RCC 7860 (cell line): Measurements from ENCODE around the gene SNRNP25.
"Not testable (repeated sequence)": the region's sequence is repeated elsewhere in the genome, so short reads cannot be mapped to it uniquely, and the experiment has no call there.

Experiments
- DNase-seq: peaks from one replicate; pipeline ENCODE4 v3.0.0-alpha.2; 2015; ENCODE audit warnings: low spot score
- FAIRE-seq: peaks from 2 replicates; lab custom pipeline; 2012; peaks lifted over from hg19 to GRCh38; lab: Jason Lieb, UNC

The SNRNP25 gene

DNA sequence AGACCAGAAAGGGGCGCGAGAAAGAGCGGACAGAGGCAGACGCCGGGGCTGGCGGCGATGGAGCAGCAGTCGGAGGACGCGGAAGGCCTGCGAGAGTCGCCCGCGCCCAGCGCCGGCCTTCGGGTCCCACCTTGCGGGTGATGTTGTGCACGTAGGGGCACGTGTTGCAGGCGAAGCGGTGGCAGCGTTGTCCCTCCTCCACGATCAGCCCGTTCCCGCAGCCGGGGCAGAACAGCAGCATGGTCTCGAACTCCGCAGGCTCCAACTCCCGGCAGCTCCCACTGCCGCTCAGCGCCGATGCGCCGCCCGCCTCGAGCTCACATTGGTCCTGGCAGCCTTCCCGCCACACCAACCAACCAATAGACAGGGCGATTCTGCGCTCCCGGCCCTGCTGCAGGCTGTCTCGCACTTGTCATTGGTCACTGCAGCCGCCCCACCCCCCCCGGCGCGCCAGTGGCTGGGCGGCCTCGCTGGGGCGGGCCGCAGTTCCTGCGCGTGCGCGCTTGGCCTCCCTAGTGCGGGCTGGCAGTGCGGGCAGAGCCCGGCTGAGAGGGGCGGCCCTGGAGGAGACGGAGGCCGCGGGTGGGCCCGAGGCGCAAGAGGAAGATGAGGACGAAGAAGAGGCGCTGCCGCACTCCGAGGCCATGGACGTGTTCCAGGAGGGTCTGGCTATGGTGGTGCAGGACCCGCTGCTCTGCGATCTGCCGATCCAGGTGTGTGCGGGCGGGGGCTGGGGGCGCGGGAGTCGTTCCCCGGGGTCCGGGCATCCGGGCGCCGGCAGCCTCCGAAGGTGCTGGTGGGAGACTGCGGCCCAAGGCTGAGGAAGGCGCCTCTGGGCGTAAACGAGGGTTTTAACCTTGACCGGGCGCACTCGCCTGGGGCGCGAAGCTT is at the start of gene SNRNP25, which contains the start of gene POLR3K:
TSS of gene SNRNP25 (plus strand) at position 483 of the 891 bp plus-strand sequence. CDS start at position 672, 189 bp downstream.
TSS of gene POLR3K (minus strand) at position 263 of the 891 bp plus-strand sequence. CDS start at position 241, 22 bp downstream.
- DNase-seq = peak; percentile 96
- peak; percentile 47 for FAIRE-seq

DNA sequence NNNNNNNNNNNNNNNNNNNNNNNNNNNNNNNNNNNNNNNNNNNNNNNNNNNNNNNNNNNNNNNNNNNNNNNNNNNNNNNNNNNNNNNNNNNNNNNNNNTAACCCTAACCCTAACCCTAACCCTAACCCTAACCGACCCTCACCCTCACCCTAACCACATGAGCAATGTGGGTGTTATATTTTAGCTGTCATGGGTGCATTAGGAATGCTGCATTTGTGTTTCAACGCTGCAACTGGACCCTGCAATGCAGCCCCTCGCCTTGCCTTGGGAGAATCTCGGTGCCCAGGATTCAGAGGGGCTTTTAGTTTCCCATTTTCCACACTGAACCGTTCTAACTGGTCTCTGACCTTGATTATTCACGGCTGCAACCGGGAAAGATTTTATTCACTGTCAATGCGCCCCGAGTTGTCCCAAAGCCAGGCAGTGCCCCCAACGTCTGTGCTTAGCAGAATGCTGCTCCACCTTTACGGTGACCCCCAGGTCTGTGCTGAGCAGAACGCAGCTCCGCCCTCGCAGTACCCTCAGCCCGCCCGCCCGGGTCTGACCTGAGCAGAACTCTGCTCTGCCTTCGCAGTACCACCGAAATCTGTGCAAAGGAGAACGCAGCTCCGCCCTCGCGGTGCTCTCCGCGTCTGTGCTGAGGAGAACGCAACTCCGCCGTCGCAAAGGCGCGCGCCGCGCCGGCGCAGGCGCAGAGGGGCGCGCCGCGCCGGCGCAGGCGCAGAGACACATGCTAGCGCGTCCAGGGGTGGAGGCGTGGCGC is 43.5 kb upstream of the SNRNP25 start:
- no peak for DNase-seq
- no peak for FAIRE-seq

DNA sequence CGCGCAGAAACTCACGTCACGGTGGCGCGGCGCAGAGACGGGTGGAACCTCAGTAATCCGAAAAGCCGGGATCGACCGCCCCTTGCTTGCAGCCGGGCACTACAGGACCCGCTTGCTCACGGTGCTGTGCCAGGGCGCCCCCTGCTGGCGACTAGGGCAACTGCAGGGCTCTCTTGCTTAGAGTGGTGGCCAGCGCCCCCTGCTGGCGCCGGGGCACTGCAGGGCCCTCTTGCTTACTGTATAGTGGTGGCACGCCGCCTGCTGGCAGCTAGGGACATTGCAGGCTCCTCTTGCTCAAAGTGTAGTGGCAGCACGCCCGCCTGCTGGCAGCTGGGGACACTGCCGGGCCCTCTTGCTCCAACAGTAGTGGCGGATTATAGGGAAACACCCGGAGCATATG is 42.9 kb upstream of the SNRNP25 start:
- not testable (repeated sequence) for FAIRE-seq, DNase-seq

DNA sequence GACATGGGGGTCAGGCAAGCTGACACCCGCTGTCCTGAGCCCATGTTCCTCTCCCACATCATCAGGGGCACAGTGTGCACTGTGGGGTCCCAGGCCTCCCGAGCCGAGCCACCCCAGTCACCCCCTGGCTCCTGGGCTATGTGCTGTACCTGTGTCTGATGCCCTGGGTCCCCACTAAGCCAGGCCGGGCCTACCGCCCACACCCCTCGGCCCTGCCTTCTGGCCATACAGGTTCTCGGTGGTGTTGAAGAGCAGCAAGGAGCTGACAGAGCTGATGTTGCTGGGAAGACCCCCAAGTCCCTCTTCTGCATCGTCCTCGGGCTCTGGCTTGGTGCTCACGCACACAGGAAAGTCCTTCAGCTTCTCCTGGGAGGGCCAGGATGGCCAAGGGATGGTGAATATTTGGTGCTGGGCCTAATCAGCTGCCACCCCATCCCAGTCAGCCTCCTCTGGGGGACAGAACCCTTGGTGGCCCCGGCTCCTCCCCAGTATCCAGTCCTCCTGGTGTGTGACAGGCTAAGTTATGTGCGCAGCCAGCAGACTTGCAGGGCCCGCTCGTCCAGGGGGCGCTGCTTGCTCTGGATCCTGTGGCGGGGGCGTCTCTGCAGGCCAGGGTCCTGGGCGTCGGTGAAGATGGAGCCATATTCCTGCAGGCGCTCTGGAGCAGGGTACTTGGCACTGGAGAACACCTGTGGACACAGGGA is 36.4 kb upstream of the SNRNP25 start:
- not testable (repeated sequence) for FAIRE-seq, DNase-seq

DNA sequence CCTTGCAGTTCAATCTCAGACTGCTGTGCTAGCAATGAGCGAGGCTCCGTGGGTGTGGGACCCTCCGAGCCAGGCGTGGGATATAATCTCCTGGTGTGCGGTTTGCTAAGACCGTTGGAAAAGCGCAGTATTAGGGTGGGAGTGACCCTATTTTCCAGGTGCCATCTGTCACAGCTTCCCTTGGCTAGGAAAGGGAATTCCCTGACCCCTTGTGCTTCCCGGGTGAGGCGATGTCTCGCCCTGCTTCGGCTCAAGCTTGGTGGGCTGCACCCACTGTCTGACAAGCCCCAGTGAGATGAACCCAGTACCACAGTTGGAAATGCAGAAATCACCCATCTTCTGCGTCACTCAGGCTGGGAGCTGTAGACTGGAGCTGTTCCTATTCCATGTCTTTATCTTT is 32.7 kb upstream of the SNRNP25 start:
- not testable (repeated sequence) for FAIRE-seq, DNase-seq

DNA sequence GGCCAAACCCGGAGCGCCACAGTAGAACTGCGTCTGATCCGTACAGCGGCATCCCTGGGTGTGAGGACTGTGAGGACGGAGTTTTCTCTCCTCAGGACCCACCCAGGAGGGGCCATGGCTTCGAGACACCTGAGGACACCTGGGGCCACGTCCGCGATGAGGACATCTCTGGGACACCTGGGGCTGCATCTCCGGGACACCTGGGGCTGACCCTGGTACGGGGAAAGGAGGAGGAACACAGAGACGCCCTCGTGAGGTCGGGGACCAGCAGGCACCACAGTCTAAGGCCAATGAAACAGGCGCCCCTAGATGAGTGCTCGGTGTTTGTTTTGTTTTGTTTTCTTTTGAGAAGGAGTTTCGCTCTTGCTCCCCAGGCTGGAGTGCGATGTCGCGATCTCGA is 29.5 kb upstream of the SNRNP25 start:
- not testable (repeated sequence) for FAIRE-seq, DNase-seq

DNA sequence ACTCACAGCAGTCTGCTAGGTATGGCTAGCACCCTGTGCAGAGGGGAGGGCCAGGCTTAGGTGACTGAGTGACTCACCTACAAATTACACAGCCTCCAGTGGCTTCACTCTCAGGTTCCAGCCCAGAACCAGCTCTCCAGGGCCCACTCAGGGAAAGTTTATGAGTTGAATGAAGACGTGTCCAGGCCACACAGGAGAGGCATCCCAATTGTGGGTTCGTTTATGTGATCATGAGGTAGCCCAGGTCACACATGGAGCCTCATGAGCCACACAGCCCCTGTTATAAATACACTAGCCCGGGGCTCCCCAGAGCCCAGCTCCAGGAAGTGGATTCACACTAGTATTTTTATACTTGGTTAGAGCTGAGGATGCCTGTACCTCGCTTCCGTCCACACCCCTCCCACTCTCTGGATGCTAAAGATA is 27.7 kb upstream of the SNRNP25 start:
- not testable (repeated sequence) for FAIRE-seq, DNase-seq

DNA sequence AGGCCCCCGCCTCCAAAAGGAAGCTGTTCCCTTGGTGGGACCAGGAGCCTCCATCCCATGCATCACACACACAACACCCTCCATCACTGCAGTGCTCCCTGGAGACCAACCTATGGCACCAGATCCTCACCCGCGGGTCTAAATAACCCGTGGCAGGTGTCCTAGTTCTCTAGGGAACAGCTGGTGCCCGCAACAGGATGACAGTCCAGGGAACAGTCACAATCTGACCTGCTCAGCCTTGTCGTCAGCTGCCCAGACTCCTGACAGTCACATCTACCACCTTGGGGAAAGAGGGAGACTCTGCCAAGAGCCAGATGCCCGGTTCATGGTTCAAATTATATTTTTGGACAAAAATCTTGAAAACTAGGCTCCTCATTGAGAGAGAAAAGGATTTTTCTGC is 23.0 kb upstream of the SNRNP25 start:
- not testable (repeated sequence) for DNase-seq, FAIRE-seq

DNA sequence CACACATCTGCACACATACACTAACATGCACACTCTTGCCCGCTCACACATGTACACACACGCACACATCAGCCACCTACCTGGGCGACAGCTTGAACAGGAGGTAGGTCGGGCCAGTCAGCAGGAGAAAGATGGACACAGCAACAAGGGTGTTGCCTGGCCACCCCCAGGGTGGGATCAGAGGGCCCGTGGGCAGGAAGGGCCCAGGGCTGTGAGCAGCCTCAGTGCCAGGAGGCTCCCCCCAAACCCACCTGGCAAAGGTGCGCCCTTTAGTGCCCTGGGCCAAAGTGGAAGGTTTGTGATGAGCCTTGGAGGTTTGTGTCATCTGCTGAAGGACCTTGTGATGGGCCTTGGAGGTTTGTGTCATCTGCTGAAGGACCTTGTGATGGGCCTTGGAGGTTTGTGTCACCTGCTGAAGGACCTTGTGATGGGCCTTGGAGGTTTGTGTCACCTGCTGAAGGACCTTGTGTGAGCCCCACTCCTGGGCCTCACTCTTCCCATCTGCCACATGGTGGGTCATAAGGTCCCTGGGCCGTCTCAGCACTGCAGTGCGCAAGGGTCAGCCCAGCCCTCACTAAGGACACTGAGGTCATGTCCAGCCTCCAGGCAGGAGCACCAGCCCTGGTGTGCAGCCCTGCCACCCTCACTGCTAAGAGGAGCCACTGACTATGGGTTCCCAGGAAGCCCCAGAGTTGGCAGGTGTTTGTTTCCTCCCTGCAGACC is 20.3 kb upstream of the SNRNP25 start:
- not testable (repeated sequence) for FAIRE-seq, DNase-seq

DNA sequence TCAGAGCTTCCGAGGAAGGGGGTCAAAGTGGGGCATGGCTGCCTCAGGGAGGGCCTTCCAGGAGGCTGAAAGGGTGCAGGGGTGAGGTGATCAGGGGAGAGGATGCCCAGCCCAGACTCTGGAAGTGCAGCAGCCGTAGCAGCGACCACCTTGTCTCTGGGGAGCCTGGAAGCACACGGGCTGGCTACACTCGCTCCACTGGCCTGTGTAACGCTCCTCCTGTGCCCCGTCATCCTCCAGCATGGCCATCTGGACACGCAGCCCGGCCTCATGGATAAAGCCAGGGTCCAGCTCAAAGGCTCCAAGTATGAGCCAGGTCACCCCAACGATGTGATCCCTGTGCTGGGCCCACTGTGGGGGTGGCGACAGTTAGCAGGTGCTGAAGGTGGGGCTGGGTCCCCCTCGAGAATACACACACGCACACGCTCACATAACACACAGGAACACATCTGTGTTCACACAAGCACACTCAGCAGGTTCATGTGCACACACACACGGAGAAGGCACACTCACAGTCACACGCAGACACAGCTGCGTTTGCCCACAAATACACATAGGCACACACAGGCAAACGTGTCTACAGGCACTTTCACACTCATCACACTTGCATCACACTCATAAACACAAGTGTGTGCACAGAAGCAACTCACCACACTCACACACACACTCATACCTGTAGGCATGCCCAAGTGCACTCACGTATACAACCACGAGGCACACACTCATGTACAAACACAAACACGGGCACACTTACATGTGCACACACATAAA is 19.6 kb upstream of the SNRNP25 start:
- FAIRE-seq = no peak

DNA sequence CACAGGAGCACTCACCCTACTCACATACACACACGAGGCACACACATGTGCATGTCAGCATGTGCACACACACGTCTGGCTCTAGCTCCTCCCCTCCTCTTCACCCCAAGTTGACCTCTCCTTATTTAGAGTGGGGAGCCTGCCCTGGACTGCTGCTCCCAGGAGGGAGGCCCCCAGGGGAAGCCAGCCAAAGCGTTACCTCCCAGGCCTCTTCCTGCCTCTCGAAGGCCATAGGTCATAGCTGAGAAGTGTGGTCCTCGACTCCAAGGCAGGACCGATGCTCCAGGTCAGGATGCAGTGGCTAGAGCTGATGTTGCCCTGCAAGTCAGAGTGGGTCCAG is 19.0 kb upstream of the SNRNP25 start:
- no peak for FAIRE-seq

More for the DNA sequence above, 19.6 kb upstream of the SNRNP25 start:
- no peak for DNase-seq

DNA sequence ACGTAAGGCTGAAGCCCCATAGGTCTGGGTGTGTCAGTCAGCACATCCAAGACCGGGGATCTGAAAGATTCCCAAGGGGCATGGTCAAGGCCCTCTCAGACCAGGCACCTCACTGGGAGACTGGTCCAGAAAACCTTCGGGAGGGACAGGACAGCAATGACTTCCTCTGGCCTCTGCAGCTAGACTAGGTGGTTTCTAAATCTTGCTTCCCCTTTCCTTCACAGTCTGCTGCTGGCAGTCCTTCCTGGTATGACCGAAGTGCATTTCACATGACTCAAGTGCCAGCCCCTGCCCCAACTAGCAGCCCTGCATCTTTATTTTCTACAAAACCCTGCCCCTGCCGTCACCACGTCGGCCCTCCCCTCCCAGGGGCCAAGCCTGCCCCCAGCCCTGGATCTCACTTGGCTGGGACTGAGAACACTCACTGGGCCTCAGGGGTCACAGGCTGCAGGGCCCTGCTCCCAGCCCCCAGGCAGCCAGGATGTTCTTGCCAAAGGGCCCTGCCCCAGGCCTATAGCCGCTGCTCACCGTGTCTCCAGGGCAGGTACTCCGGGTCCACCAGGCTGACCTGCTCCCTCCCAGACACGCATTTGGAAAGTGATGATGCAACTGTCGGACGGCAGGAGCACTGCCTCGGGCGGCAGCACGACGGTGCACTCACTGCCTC is 18.5 kb upstream of the SNRNP25 start:
- no peak for DNase-seq
- FAIRE-seq = no peak

More for the DNA sequence above, 19.0 kb upstream of the SNRNP25 start:
- no peak for DNase-seq

DNA sequence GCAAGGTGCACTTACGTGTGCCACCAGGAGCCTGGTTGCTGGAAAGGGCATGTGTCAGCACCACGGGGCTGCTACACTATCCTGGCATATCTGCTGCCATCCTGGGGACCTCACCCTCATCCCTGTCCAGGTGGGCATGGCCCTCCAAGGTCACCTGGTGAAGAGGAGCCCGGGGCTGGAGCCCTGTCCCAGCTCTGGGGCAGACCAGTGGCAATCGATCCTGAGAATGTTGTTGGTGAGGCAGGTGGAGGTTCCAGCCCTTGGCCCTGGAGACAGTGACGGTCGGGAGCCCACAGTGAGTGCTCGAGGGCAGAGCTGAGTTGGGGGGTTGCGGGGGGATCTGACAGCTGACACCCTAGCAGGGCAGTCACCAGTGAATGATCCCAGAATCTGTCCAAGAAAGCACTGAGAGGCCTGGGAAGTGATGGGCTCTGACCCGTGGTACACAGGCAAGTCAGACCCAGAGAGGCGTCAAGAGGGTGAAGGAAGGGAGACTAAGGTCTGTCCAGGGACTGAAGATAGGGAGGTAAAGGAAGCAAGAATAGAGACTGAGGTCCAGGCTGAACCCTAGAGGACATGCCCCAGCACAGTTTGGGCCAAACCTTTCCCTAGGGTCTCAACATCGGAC is 17.8 kb upstream of the SNRNP25 start:
- DNase-seq (no peak), FAIRE-seq (no peak)

DNA sequence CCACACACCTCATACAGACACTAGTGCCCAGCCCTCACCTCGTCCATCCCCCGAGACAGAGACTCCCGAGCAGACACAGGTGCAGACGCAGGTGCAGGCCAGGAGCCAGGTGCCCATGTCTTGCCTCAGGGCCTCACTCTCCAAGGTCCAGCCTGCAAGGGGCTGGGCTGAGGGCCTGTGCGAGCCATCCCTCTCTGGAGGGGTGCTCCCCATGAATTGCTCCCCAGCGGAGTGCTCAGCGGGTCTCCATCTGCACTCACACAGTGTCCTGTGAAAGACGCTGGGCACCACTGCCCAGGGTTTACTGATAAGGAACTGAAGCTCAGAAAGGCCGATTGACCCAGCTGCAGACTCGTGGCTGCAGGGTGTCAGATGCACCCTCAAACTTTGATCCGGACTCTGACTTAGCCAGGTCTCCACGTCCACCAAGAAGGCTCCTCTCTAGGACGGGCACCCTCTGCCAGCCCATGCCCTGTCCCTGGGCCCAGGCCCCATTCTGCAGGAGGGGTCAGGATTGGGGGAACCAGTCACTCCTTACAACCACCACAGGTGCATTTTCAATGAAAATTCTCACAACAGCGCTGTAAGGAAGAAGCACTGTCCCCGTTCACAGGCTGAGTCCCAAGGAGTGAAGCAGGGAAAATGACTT is 17.2 kb upstream of the SNRNP25 start:
- FAIRE-seq = no peak
- DNase-seq = no peak

DNA sequence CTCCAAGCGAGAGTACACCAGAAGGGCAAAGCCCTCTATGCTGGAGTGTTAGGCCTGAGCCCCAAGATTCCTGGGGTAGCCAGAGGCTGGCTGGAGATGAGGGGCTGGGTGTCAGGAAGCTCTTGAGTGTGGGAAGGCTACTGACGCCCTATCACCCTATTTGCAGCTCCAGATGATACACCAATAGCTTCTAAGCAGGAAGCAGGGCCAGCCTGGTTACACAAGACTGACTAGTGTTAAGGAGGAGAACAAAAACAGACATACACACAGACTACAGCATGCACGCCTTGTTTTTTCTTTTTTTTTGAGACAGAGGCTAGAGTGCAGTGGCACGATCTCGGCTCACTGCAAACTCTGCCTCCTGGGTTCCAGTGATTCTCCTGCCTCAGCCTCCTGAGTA is 16.1 kb upstream of the SNRNP25 start:
- DNase-seq (no peak), FAIRE-seq (no peak)

DNA sequence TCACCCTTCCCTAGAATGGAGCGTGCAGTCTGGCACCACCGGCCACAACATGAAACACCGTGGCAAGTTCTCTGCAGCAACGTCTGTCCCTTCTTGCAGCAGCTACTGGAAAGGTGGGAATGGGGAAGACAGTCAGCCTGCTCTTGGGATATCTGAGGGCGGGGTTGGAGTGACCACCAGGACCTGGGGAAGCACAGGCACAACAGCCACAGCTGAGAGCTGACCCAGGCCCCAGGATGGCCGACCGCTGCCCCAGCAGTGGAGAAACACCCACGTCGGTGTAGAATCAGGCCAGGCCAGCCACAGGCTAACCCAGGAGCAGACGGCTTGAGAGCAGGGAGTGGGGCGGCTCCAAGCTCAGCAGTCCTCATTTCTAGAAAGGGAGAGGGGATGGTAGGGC is 15.4 kb upstream of the SNRNP25 start:
- FAIRE-seq = not testable (repeated sequence)

DNA sequence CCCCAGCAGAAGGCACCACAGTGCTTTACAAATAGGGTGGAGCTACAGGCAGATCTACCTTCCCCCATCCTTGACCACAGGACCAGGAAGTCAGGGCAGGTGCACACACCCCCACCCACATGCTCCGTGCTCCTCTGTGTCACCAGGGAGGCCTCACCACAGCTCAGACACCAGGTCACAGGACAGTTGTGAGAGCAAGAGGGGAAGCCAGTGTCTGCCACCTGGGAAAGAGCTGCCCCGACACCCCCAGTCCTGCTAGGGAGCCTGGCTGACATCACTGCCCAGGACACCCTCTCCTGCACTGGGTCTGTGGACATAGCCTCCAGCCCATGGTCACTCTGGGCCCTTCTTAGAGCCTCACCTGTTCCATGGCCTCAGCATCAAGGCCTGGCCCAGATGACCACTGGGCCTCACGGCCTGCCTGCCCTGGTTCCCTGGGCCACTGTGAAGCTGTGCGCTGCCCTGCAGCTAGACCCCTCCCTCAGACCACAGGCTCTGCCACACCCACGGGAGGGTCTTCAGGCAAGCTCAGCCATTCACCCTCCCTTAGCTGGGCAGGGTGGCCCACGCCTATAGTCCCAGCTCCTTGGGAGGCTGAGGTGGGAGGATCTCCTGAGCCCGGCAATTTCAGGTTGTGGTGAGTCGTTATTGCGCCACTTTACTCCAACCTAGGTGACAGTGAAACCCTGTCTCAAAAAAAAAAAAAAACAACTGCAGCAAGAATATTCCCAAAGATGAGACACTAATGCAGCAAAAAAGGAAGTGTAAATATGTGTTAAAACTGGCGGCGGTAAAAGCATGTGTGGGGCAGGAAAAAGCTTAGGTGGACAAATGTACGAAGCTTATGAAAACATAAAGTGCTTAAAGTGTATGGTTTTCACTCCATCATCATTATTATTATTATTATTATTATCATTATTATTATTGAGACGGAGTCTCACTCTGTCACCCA is 14.4 kb upstream of the SNRNP25 start:
- no peak for FAIRE-seq

More for the DNA sequence above, 15.4 kb upstream of the SNRNP25 start:
- DNase-seq = not testable (repeated sequence)

More for the DNA sequence above, 14.4 kb upstream of the SNRNP25 start:
- peak; percentile 8 for DNase-seq
